ENCODE results near the gene SGK1.

Gene SGK1

DNA sequence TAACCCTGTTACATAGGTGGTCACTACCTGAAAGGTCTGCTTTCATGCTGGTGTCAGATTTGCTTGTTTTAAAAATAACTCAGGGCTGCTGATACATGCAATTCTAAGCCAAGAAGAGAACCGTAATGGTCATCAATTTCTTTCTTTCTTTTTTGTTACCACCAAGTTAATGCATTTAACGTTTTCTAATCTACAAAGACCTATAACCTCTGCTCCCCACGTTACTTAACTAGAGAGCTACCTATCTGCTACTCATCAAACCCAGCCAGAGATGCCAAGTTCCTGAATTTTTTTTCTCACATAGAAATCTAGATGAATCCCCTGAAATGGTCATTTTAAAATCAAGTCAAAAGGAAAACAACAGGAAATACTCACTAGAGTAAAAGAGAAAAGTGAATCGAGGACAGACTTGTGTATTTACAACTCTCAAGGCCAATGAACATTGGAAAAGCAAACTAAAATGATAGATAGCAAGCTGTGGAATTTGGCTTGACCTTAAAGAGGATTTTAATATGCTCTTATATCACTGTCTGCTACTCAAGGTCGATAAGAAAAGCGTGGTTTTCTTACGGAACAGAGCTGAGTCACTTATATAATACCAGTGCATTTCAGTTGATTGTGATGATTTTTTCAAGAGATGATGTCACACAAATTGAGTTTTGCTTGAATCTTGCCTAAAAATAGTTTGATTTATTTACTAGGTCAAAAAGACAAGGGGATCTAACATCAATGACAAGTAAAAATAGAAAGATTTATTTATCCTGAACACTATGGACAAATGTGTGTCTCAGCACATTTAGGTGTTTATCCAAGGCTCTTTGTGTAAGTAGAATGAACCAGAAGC lies 67.9 kb downstream of the SGK1 start:
- Histone ChIP-seq H4K20me1 (no peaks in the 10 kb centered on the region), H3K4me1 (peaks cover 21 to 100% (median 56%) of the 10 kb centered on the region in 10 experiments), H3K4me2 (peak overlapping the region in 8 of 11 experiments; percentile 3 to 83 (median 60); a peak in 14 of 22 replicates), H3K36me3 (0 out of 22 replicates have a peak, but pooled peaks cover 0 to 4% (median 0%) of the 10 kb centered on the region in 11 experiments), H3K9me3 (replicated peaks in 1 of 11) (no peaks in the 10 kb centered on the region), H3K4me3 (no peak overlapping the region), H3K9ac (peak overlapping the region in 2 of 11 experiments; percentile 38 to 46; a peak in 4 of 22 replicates), H3K27ac (peak overlapping the region in 8 of 11 experiments; percentile 5 to 91 (median 48); a peak in 11 of 22 replicates), H3K27me3 (no peaks in the 10 kb centered on the region)
- no peak for TF ChIP-seq Cebpa-rat (IDR thresholded peaks at IDR 0.05)

DNA sequence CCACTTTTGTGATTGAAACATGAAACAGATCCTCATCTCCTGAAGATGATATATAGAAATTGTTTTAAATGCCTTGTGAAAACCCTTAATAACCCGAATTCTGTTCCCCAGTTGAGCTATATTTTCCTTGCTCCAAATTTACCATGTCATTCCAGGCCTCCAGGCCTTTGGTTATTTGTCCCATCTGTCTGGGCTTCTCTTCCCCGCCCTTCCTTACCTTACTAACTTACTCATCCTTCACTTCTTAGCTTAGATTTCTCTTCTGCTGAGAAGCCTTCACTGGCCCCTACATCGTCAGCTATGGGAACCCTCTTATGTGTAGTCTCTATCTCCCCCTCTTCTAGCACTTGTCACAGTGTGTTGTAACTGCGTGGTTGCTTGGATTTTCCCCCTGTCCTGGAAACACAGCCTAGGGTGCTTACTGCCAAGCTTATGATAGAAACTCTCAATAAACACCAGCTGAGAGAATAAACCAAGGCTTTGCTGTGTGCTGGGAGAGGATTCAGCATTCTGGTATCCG lies 68.6 kb downstream of the SGK1 start:
- Histone ChIP-seq H4K20me1 (no peaks in the 10 kb centered on the region), H3K27me3 (no peaks in the 10 kb centered on the region), H3K4me1 (peaks cover 21 to 100% (median 57%) of the 10 kb centered on the region in 10 experiments), H3K4me2 (peak overlapping the region in 8 of 11 experiments; percentile 3 to 83 (median 60); a peak in 14 of 22 replicates), H3K9me3 (replicated peaks in 1 of 11) (peaks cover 0 to 3% (median 0%) of the 10 kb centered on the region in 11 experiments; a peak in 2 of 22 replicates), H3K9ac (peak overlapping the region in 2 of 11 experiments; percentile 38 to 46; a peak in 4 of 22 replicates), H3K27ac (peak overlapping the region in 7 of 11 experiments; percentile 5 to 91 (median 49); a peak in 11 of 22 replicates), H3K4me3 (no peak overlapping the region), H3K36me3 (0 out of 22 replicates have a peak, but pooled peaks cover 0 to 4% (median 0%) of the 10 kb centered on the region in 11 experiments)
- no peak for TF ChIP-seq Cebpa-rat (IDR thresholded peaks at IDR 0.05)

DNA sequence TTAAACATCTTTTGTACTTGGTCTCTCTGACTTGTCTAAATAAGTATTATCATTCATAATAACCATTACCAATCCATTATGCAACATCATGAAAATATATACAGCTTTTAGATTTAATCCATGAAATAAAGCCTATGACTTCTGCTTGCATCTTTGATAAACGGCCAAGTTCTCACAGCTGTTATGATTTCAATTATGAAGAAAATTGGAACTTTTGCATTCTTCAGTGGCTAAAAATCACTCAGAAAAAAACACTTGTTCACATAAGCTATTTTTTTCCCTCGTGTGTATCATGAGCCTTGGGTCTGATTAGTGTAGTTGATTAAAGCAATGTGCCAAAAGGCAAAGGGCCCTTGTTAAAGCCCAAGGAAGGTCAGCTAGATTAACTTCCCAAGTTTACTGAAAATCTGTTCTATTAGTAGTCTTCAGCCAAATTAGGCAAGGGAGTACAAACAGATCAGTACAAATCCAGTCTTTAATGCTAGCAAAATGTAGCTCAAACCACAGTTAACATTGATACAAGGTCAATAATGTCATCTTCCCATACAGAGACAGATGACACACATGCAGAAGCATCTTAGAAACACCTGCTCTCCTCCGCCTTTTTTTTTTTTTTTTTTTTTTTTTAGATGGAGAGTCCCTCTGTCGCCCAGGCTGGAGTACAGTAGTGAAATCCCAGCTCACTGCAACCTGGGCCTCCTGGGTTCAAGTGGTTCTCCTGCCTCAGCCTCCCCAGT lies 69.9 kb downstream of the SGK1 start:
- TF ChIP-seq Cebpa-rat (IDR thresholded peaks at IDR 0.05) = no peak
- no peaks in the 10 kb centered on the region for H4K20me1 ChIP-seq
- H3K9ac ChIP-seq = peak overlapping the region in 3 of 11 experiments; percentile 37 to 76 (median 59); a peak in 3 of 22 replicates
- peak overlapping the region; percentile 46 to 83 (median 75); a peak in 21 of 22 replicates for H3K4me2 ChIP-seq
- H3K36me3 ChIP-seq = peaks cover 0 to 4% (median 0%) of the 10 kb centered on the region in 11 experiments; a peak in 1 of 22 replicates
- H3K27ac ChIP-seq = peak overlapping the region; percentile 6 to 91 (median 58)
- H3K4me3 ChIP-seq = no peak overlapping the region
- H3K9me3 ChIP-seq (replicated peaks in 1 of 11) = peaks cover 0 to 4% (median 0%) of the 10 kb centered on the region in 11 experiments; a peak in 2 of 22 replicates
- H3K27me3 ChIP-seq = no peaks in the 10 kb centered on the region
- H3K4me1 ChIP-seq = peaks cover 21 to 94% (median 57%) of the 10 kb centered on the region in 10 experiments

DNA sequence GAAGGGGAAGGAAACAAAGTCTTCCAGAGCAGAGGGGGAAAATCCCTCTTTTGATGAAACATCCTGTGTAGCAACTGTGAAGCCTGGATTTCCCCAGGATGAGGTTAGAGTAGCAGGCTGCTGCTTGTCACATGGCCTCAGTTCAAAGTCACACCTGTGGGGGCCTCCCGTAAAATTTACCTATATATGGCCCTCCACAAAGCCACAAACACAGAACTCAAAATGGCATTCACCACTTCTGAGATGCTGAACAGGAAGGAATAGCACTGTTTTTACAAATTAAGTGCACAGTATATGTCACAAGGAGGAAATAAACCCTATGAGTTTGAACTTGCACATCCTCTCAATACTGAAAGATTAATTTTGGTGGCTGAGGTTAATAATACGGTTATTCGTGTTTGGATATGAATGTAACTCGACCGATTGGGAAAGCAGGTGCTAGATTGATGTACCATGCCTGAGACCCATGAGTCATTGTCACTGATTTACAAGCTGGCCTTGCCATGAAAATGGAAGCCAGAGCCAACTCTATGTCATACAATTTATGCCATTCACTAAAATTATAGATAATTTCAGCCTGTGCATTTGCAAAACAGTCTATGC lies 70.6 kb downstream of the SGK1 start:
- H3K9ac ChIP-seq = peak overlapping the region in 4 of 11 experiments; percentile 46 to 76 (median 65); a peak in 6 of 22 replicates
- H3K27ac ChIP-seq = peak overlapping the region; percentile 25 to 91 (median 58); a peak in 21 of 22 replicates
- H3K9me3 ChIP-seq (replicated peaks in 1 of 11) = peaks cover 0 to 4% (median 0%) of the 10 kb centered on the region in 11 experiments; a peak in 2 of 22 replicates
- no peaks in the 10 kb centered on the region for H3K27me3 ChIP-seq
- peak in 3 of 11 experiments; percentile 33 to 69 (median 44); a peak in 5 of 22 replicates for TF ChIP-seq Cebpa-rat (IDR thresholded peaks at IDR 0.05)
- H3K4me2 ChIP-seq = peak overlapping the region; percentile 46 to 83 (median 75)
- peaks cover 0 to 4% (median 0%) of the 10 kb centered on the region in 11 experiments; a peak in 1 of 22 replicates for H3K36me3 ChIP-seq
- peaks cover 21 to 90% (median 57%) of the 10 kb centered on the region in 10 experiments for H3K4me1 ChIP-seq
- H4K20me1 ChIP-seq = no peaks in the 10 kb centered on the region
- no peak overlapping the region; a peak in 1 of 20 replicates for H3K4me3 ChIP-seq

DNA sequence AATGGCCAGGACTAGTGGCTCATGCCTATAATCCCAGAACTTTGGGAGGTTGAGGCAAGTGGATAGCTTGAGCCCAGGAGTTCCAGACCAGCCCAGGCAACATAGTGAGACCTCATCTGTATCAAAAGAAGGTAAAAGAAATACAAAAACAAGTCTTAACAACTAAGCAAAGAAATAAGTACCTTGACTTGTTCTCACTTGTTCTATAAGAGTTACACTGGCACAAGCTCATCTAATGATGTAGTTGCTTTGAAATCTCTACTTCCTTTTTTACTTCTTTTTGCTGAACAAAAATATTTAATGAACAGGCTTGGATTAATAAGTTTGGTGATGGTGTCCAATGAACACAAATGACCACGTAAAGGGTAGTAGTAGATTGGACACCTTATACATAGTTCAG lies 72.2 kb downstream of the SGK1 start:
- H3K27ac ChIP-seq = peak overlapping the region in 10 of 11 experiments; percentile 29 to 91 (median 60); a peak in 16 of 22 replicates
- TF ChIP-seq Cebpa-rat (IDR thresholded peaks at IDR 0.05) = no peak
- no peaks in the 10 kb centered on the region for H3K27me3 ChIP-seq
- no peaks in the 10 kb centered on the region for H4K20me1 ChIP-seq
- no peak overlapping the region for H3K4me3 ChIP-seq
- peaks cover 0 to 4% (median 0%) of the 10 kb centered on the region in 11 experiments; a peak in 1 of 22 replicates for H3K36me3 ChIP-seq
- peak overlapping the region in 7 of 11 experiments; percentile 29 to 83 (median 75); a peak in 13 of 22 replicates for H3K4me2 ChIP-seq
- peaks cover 0 to 4% (median 0%) of the 10 kb centered on the region in 11 experiments; a peak in 2 of 22 replicates for H3K9me3 ChIP-seq (replicated peaks in 1 of 11)
- H3K9ac ChIP-seq = peak overlapping the region in 4 of 11 experiments; percentile 0 to 76 (median 65); a peak in 5 of 22 replicates
- peaks cover 24 to 90% (median 63%) of the 10 kb centered on the region in 10 experiments for H3K4me1 ChIP-seq

DNA sequence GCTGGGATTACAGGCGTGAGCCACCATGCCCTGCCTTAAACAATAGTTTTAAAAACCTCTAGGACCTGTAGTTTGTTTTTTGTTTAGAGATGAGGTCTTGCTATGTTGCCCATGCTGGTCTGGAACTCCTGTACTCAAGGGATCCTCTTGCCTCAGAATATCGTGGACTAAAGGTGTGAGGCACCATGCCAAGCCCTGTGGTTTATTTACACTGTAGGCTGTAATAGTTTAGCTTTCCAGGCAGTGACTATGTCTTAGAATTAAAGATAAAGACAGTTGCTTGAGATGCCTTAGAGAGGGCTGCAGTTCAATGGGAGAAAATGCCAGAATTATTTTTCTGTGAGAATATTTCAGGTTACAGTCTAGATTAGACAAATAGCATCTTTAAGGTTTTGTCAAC lies 72.9 kb downstream of the SGK1 start:
- Histone ChIP-seq H3K4me1 (peaks cover 25 to 90% (median 64%) of the 10 kb centered on the region in 10 experiments), H3K9ac (peak overlapping the region in 3 of 11 experiments; percentile 59 to 71 (median 61); a peak in 3 of 22 replicates), H3K36me3 (peaks cover 0 to 4% (median 0%) of the 10 kb centered on the region in 11 experiments; a peak in 1 of 22 replicates), H3K27me3 (no peaks in the 10 kb centered on the region), H3K9me3 (replicated peaks in 1 of 11) (peaks cover 0 to 4% (median 0%) of the 10 kb centered on the region in 11 experiments; a peak in 2 of 22 replicates), H4K20me1 (no peaks in the 10 kb centered on the region), H3K27ac (peak overlapping the region in 8 of 11 experiments; percentile 29 to 91 (median 70); a peak in 12 of 22 replicates), H3K4me3 (no peak overlapping the region), H3K4me2 (peak overlapping the region in 6 of 11 experiments; percentile 29 to 83 (median 75); a peak in 7 of 22 replicates)
- no peak for TF ChIP-seq Cebpa-rat (IDR thresholded peaks at IDR 0.05)

DNA sequence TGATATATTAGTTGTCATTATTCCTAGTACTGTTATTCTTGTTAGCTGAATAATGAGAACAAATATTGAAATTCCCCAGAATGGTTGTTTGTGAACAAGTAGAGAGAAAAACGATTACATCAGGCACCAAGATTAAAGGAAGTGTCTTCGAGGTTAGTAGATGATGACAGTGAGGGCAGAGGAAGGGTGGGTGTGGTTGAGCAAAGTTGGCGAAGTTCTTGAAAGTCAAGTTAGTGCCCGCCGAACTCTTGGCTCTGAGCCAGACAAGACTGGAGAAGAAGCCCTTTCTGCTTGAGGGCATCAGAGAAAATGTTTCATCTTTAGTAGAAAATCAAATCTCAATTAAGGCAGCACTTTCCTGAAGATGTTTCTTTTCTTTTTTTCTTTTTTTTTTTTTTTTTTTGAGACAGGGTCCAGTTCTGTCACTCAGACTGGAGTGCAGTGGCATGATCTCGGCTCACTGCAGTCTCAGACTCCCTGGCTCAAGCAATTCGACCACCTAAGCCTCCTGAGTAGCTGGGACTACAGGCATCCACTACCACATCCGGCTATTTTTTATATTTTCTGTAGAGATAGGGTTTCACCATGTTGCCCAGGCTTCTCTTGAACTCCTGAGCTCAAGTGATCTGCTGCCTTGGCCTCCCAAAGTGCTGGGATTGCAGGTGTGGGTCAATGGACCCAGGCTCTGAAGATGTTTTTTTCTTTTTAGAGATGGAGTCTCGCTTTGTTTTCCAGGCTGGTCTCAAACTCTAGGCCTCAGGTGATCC lies 77.1 kb downstream of the SGK1 start:
- Histone ChIP-seq H3K4me3 (no peak overlapping the region), H3K36me3 (peaks cover 0 to 4% (median 0%) of the 10 kb centered on the region in 11 experiments; a peak in 3 of 22 replicates), H3K27ac (peak overlapping the region in 9 of 11 experiments; percentile 22 to 99 (median 62); a peak in 15 of 22 replicates), H3K27me3 (no peaks in the 10 kb centered on the region), H4K20me1 (no peaks in the 10 kb centered on the region), H3K9ac (peak overlapping the region in 5 of 11 experiments; percentile 26 to 76 (median 64); a peak in 8 of 22 replicates), H3K4me1 (peaks cover 4 to 89% (median 42%) of the 10 kb centered on the region in 10 experiments; a peak in 18 of 20 replicates), H3K4me2 (peak overlapping the region in 9 of 11 experiments; percentile 23 to 84 (median 53); a peak in 16 of 22 replicates), H3K9me3 (replicated peaks in 1 of 11) (peaks cover 0 to 4% (median 0%) of the 10 kb centered on the region in 11 experiments; a peak in 3 of 22 replicates)
- peak in 2 of 11 experiments; percentile 16 to 38; a peak in 1 of 22 replicates for TF ChIP-seq Cebpa-rat (IDR thresholded peaks at IDR 0.05)

Measured in BLaER1 treated with 17β-estradiol and CSF1 and Interleukin-3, amounts not matched to agents 10 nM and 100 nM (cell line).